Measurements from ENCODE around the gene AFDN. TPM values are rescaled to one million over a fixed set of nuclear protein-coding genes. Genes with fewer than 3 reads are reported as not detected.

The AFDN gene
- total RNA-seq, 1 donor from 2014 or later: 102 TPM

DNA sequence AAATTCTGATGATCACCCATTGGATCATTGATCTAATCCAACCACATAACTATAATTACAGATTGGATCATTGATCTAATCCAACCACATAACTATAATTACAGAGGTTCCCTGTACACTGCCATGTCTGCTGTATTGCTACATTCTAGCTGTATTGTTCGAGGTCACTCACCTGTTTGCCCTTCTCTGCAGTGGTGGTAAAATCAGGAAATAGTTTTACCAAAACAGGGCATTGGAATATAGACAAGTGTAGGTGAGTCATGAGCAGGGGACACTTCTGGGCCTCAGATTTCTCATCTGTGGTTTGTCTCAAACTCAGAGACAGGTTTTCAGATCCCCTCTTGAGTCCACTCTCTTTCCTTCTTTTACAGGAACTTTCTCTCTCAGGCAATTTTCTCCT, 9.0 kb upstream of the AFDN start:
- Histone ChIP-seq H3K9me3 (ENCODE audit: insufficient read depth, low read depth, low read length) (no peaks in the 10 kb centered on the region), H3K9ac (ENCODE audit: low read length) (no peak overlapping the region), H3K27me3 (ENCODE audit: insufficient read depth, low read length) (no peaks in the 10 kb centered on the region), H2AFZ (ENCODE audit: low read depth, low read length) (no peak overlapping the region), H4K20me1 (ENCODE audit: insufficient read depth, low read length) (no peaks in the 10 kb centered on the region), H3K4me1 (ENCODE audit: insufficient read depth, low read length) (no peaks in the 10 kb centered on the region), H3K27ac (ENCODE audit: low read depth, low read length) (no peak overlapping the region), H3K4me2 (ENCODE audit: low read length) (no peak overlapping the region), H3K36me3 (ENCODE audit: insufficient read depth, low read length) (no peaks in the 10 kb centered on the region), H3K4me3 (ENCODE audit: insufficient read depth, low read depth, low read length) (no peak overlapping the region), H3K79me2 (ENCODE audit: insufficient read depth, low read length) (no peaks in the 10 kb centered on the region)
- no peak for DNase-seq (ENCODE audit: low read depth)
- Mint-ChIP-seq H3K9me3 (ENCODE audit: unreplicated experiment) (peaks cover 3% of the 10 kb centered on the region), H3K4me1 (ENCODE audit: low read depth, unreplicated experiment) (peaks cover 11% of the 10 kb centered on the region), H3K27ac (ENCODE audit: unreplicated experiment) (no peak overlapping the region), H3K36me3 (ENCODE audit: low read depth, unreplicated experiment) (no peaks in the 10 kb centered on the region), H3K4me3 (ENCODE audit: unreplicated experiment) (no peak overlapping the region), H3K27me3 (ENCODE audit: low read depth, unreplicated experiment) (no peaks in the 10 kb centered on the region)
- no peak for FAIRE-seq
- TF ChIP-seq, protein P1, sequence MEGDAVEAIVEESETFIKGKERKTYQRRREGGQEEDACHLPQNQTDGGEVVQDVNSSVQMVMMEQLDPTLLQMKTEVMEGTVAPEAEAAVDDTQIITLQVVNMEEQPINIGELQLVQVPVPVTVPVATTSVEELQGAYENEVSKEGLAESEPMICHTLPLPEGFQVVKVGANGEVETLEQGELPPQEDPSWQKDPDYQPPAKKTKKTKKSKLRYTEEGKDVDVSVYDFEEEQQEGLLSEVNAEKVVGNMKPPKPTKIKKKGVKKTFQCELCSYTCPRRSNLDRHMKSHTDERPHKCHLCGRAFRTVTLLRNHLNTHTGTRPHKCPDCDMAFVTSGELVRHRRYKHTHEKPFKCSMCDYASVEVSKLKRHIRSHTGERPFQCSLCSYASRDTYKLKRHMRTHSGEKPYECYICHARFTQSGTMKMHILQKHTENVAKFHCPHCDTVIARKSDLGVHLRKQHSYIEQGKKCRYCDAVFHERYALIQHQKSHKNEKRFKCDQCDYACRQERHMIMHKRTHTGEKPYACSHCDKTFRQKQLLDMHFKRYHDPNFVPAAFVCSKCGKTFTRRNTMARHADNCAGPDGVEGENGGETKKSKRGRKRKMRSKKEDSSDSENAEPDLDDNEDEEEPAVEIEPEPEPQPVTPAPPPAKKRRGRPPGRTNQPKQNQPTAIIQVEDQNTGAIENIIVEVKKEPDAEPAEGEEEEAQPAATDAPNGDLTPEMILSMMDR (IDR thresholded peaks at IDR 0.05; ENCODE audit: insufficient read depth, low read depth, low read length): no peak
- TF ChIP-seq EZH2 (IDR thresholded peaks at IDR 0.05; ENCODE audit: insufficient read depth, low read length): no peak

DNA sequence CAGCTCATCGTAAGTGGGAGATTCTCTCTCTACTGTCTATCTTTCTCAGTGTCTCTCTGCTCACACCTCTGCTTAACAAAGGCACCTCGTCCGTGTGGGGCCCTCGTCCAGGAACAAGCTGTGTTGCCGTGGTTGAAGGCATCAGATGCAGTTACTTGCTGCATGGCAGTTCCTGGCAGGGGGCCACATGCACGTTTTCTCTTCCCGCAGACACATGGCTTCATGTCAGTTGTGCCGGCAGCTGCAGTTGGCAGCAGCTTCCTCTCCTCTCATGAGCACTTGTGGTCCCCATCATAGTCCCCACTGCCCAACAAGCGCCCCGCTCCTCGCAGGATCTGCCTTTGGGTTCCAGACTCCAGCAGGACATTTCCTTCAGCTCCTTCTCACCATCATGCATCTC, 7.1 kb upstream of the AFDN start:
- FAIRE-seq: no peak
- H3K79me2 ChIP-seq (ENCODE audit: insufficient read depth, low read length): no peaks in the 10 kb centered on the region

DNA sequence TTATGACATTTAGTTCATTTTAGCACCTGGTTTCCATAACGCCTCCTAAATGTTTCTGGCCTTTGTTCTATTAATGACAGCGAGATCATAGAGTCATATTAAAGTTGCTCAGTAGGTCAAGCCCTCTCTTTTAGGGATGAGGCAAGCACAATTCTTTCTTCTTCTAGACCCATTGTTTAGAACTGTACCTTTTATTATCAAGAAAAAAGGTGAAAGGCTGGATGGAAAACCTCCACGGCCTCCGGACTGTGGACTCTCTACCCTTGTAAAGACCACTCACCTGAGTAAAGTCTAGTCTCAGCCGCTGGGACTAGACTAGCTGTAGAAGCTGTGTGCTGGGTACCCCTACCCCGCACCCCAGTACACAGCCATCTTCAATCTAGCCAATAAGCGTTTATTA, 6.0 kb upstream of the AFDN start:
- Mint-ChIP-seq H3K4me3 (ENCODE audit: unreplicated experiment) (no peak overlapping the region), H3K9me3 (ENCODE audit: unreplicated experiment) (peaks cover 4% of the 10 kb centered on the region), H3K4me1 (ENCODE audit: low read depth, unreplicated experiment) (peaks cover 11% of the 10 kb centered on the region), H3K36me3 (ENCODE audit: low read depth, unreplicated experiment) (no peaks in the 10 kb centered on the region), H3K27me3 (ENCODE audit: low read depth, unreplicated experiment) (no peaks in the 10 kb centered on the region), H3K27ac (ENCODE audit: unreplicated experiment) (no peak overlapping the region)
- no peak overlapping the region for H3K4me2 ChIP-seq (ENCODE audit: low read length)
- no peaks in the 10 kb centered on the region for H4K20me1 ChIP-seq (ENCODE audit: insufficient read depth, low read length)
- DNase-seq (ENCODE audit: low read depth) (no peak), FAIRE-seq (no peak)
- H3K9me3 ChIP-seq (ENCODE audit: insufficient read depth, low read depth, low read length): no peaks in the 10 kb centered on the region
- no peaks in the 10 kb centered on the region for H3K27me3 ChIP-seq (ENCODE audit: insufficient read depth, low read length)
- H3K79me2 ChIP-seq (ENCODE audit: insufficient read depth, low read length): no peaks in the 10 kb centered on the region
- no peak overlapping the region for H3K9ac ChIP-seq (ENCODE audit: low read length)
- peaks cover 5% of the 10 kb centered on the region for H3K4me1 ChIP-seq (ENCODE audit: insufficient read depth, low read length)
- no peak overlapping the region for H3K27ac ChIP-seq (ENCODE audit: low read depth, low read length)
- H3K4me3 ChIP-seq (ENCODE audit: insufficient read depth, low read depth, low read length): no peak overlapping the region
- no peak for TF ChIP-seq EZH2 (IDR thresholded peaks at IDR 0.05; ENCODE audit: insufficient read depth, low read length)
- TF ChIP-seq, protein P1 (IDR thresholded peaks at IDR 0.05; ENCODE audit: insufficient read depth, low read depth, low read length): no peak
- no peak overlapping the region for H2AFZ ChIP-seq (ENCODE audit: low read depth, low read length)
- H3K36me3 ChIP-seq (ENCODE audit: insufficient read depth, low read length): no peaks in the 10 kb centered on the region

More for the DNA sequence above, 7.1 kb upstream of the AFDN start:
- no peaks in the 10 kb centered on the region for H4K20me1 ChIP-seq (ENCODE audit: insufficient read depth, low read length)
- no peak overlapping the region for H3K4me3 ChIP-seq (ENCODE audit: insufficient read depth, low read depth, low read length)
- Mint-ChIP-seq H3K4me3 (ENCODE audit: unreplicated experiment) (no peak overlapping the region), H3K9me3 (ENCODE audit: unreplicated experiment) (peaks cover 3% of the 10 kb centered on the region), H3K36me3 (ENCODE audit: low read depth, unreplicated experiment) (no peaks in the 10 kb centered on the region), H3K27me3 (ENCODE audit: low read depth, unreplicated experiment) (no peaks in the 10 kb centered on the region), H3K27ac (ENCODE audit: unreplicated experiment) (no peak overlapping the region), H3K4me1 (ENCODE audit: low read depth, unreplicated experiment) (peaks cover 11% of the 10 kb centered on the region)
- no peaks in the 10 kb centered on the region for H3K9me3 ChIP-seq (ENCODE audit: insufficient read depth, low read depth, low read length)
- no peak for DNase-seq (ENCODE audit: low read depth)
- H3K9ac ChIP-seq (ENCODE audit: low read length): no peak overlapping the region
- no peaks in the 10 kb centered on the region for H3K36me3 ChIP-seq (ENCODE audit: insufficient read depth, low read length)
- no peak overlapping the region for H3K27ac ChIP-seq (ENCODE audit: low read depth, low read length)
- H3K27me3 ChIP-seq (ENCODE audit: insufficient read depth, low read length): no peaks in the 10 kb centered on the region
- H2AFZ ChIP-seq (ENCODE audit: low read depth, low read length): peak overlapping the region; percentile 18
- TF ChIP-seq, protein P1 (IDR thresholded peaks at IDR 0.05; ENCODE audit: insufficient read depth, low read depth, low read length): no peak
- TF ChIP-seq EZH2 (IDR thresholded peaks at IDR 0.05; ENCODE audit: insufficient read depth, low read length): no peak
- H3K4me2 ChIP-seq (ENCODE audit: low read length): no peak overlapping the region
- no peaks in the 10 kb centered on the region for H3K4me1 ChIP-seq (ENCODE audit: insufficient read depth, low read length)

Data from astrocyte (in vitro differentiated cells and primary cell).